ENCODE data around the gene MAPK1IP1L. TPM values are rescaled to one million over a fixed set of nuclear protein-coding genes. Genes with fewer than 3 reads are reported as not detected.
"Not testable (repeated sequence)": the region's sequence is repeated elsewhere in the genome, so short reads cannot be mapped to it uniquely, and the experiment has no call there.

MAPK1IP1L gene
- total RNA-seq = 54.4 TPM

DNA sequence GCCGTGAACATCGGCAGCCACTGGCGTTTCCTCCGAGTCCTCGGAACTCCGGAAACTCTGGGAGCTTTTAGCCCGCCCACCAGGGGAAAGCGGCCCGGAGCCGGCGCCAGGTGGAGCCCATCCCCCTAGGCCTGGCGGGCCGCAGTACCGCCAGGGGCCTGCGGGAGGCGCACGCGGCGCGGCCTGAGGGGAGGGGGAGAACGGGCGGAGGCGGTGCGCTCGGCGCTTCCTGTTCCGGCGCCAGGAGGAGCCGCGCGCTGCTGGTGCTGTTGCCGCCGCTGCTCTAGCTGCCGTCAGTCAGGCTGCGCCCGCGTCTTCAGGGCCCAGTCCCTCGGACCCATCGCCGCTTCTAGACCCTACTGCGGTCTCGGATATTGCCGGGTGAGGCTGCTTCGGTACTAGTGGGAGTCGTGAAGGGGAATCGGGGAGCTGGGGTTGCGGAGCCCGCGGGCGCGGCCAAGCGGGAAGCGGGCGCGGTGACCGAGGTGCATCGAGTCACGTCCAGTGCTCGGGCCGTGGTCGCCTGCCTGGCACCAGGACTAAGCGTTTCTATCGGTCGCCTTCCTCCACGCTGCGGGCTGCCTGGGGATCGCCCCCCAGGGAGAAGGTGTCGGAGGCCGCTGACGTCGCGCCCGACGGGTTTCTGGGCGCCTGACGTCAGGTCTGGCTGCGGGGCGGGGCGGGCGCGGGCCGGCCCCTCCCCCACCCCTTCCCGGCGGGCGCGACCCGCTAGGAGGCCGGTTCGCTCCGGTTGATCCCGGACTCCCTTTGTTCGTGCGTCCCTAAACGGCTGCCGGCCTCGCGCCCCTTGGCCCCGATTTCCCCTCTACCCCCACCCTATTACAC lies at the start of gene MAPK1IP1L:
TSS of gene MAPK1IP1L (plus strand) at position 225 of the 846 bp plus-strand sequence. CDS start 10,037 bp downstream, outside the sequence.
- DNase-seq (ENCODE audit: low read depth in 2 of 3, low spot score in 2 of 3) = peak; percentile 89 to 91 (median 91)

GRCh38 chr14:55005071-55005470 lies 46.4 kb upstream of the MAPK1IP1L start:
- DNase-seq (ENCODE audit: low read depth in 2 of 3, low spot score in 2 of 3) = no peak

DNA sequence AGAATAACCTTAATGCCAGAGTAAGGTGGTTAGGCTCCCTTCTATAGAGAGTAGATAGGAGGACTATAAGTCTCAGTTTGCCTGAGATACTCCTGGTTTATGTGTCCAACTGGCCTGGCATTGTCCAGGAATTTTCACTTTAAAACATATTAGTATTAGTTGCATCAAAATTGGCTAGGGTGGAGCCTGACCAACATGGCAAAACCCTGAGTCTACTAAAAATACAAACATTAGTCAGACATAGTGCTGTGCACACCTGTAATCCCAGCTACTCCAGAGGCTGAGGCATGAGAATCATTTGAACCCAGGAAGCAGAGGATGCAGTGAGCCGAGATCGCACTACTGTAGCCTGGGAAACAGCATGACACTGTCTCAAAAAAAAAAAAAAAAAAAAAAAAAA lies 36.4 kb upstream of the MAPK1IP1L start:
- DNase-seq (ENCODE audit: low read depth in 2 of 3, low spot score in 2 of 3) = no peak

- no peak for DNase-seq (ENCODE audit: low read depth in 2 of 3, low spot score in 2 of 3)
Observed at GRCh38 chr14:55019968-55020554, 31.4 kb upstream of the MAPK1IP1L start.

GRCh38 chr14:55024365-55024764 lies 27.1 kb upstream of the MAPK1IP1L start:
- not testable (repeated sequence) for DNase-seq (ENCODE audit: low read depth in 2 of 3, low spot score in 2 of 3)

DNA sequence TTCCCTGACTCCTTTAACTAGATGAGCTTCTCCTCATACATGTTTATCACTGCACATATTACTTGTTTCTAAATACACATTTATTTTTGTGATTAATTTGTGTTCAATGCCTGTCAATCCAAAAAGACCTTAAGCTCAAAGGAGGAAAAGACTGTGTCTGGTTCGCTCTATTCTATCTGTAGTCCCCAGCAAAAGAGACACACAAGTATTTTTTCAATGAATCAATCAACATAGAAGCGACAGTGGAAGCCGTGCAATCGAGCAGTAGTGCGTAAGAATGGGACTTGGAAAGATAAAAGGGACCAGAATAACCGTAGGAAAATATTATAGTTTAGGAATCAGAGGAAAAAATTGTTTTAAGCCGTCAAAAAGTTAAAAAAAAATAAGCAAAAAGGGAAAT lies 25.5 kb upstream of the MAPK1IP1L start:
- no peak for DNase-seq (ENCODE audit: low read depth in 2 of 3, low spot score in 2 of 3)

DNA sequence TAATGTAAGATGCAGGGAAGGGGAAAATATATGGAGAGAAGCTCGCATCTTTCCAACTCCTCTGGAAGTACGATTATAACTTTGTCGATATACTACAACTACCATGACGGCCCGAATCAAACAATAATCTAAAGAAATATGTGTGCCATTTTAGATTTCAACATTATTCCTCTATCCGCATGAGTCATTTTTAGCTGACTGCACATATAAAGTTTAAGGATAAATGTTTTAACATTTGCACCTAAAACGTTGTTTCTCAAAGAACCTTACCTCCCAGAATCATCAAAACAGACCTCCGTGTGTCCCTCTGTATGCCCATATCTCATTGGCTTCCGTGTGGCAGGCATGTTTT lies 25.0 kb upstream of the MAPK1IP1L start:
- DNase-seq (ENCODE audit: low read depth in 2 of 3, low spot score in 2 of 3) = no peak

GRCh38 chr14:55026793-55027561 lies 24.5 kb upstream of the MAPK1IP1L start, which contains the start of the genes SOCS4 and WDHD1:
Gene SOCS4 (plus strand): TSS chr14:55027236. CDS start chr14:55043042, 15,806 bp downstream.
Gene WDHD1 (minus strand): TSS chr14:55027099. CDS start chr14:55026787, 312 bp downstream.
- peak; percentile 91 to 95 (median 94) for DNase-seq (ENCODE audit: low read depth in 2 of 3, low spot score in 2 of 3)

DNA sequence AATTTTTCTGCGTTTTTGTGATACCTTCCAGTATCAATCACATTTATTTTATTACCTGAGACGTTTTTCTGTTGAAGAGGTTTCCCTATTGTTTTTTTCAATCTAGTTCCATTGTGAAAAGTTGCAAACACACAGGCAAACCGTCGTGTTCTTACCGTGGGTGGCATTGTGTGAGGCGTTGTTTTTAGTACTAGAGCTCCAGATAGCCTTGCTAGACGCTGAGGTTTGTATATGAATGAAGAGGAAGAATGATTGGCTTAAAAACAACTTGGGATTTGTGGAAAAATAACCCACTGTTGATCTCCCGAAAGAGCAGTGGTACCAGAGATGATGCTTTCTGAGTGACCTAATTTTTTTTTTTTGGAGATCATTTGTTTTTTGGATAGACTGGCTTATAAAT lies 23.4 kb upstream of the MAPK1IP1L start:
- DNase-seq (ENCODE audit: low read depth in 2 of 3, low spot score in 2 of 3) = no peak

DNA sequence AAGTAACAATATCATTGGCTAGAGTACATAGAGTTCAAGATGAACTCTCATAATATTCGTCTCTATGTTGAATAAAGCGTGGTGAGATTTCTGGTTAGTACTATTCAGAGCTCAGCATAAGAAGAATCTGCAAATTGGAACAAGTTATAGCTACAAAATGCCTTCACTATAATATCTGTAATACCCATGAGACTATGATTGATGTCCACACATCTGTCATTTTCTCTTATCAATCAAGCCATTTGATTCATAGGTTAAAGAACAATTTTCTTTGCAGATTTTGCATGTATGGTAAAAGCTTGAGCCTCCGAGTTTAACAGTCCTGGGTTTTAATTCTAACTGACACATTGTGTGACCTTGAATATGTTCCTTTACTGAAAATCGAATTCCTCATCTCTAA lies 23.0 kb upstream of the MAPK1IP1L start:
- no peak for DNase-seq (ENCODE audit: low read depth in 2 of 3, low spot score in 2 of 3)

GRCh38 chr14:55031190-55031589 lies 20.3 kb upstream of the MAPK1IP1L start:
- DNase-seq (ENCODE audit: low read depth in 2 of 3, low spot score in 2 of 3) = no peak

GRCh38 chr14:55037995-55038394 lies 13.5 kb upstream of the MAPK1IP1L start:
- not testable (repeated sequence) for DNase-seq (ENCODE audit: low read depth in 2 of 3, low spot score in 2 of 3)

DNA sequence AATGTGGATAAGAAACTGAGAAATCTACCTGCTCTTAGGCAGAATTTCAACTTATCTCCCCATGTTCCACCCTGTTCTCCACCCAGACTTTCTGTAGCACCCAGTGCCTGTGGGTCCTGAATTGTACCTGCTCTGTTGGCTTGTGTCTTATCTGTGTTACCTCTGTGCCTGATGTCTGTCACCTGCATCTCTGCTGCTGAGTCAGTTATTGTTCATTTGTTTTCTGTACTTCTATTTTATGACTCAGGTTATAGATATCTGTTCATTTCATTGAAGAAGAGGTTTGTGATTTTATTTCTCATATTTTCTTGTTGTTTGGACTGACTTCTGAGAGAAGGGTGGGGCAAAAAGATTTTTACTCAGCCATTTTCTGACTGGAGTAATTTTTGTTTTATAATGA lies 12.7 kb upstream of the MAPK1IP1L start:
- no peak for DNase-seq (ENCODE audit: low read depth in 2 of 3, low spot score in 2 of 3)

DNA sequence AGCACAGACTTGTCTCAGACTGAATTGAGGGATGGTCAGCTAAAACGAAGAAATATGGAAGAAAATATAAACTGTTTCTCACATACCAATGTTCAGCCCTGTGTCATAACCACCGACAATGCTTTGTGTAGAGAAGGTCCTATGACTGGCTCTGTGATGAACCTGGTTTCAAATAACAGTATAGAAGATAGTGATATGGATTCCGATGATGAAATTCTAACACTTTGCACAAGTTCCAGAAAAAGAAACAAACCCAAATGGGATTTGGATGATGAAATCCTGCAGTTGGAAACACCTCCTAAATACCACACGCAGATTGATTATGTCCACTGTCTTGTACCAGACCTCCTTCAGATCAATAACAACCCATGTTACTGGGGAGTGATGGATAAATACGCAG lies 7.9 kb upstream of the MAPK1IP1L start:
- DNase-seq (ENCODE audit: low read depth in 2 of 3, low spot score in 2 of 3) = no peak

GRCh38 chr14:55045087-55045486 lies 6.4 kb upstream of the MAPK1IP1L start:
- no peak for DNase-seq (ENCODE audit: low read depth in 2 of 3, low spot score in 2 of 3)

GRCh38 chr14:55047301-55048053 lies 4.0 kb upstream of the MAPK1IP1L start:
- no peak for DNase-seq (ENCODE audit: low read depth in 2 of 3, low spot score in 2 of 3)

DNA sequence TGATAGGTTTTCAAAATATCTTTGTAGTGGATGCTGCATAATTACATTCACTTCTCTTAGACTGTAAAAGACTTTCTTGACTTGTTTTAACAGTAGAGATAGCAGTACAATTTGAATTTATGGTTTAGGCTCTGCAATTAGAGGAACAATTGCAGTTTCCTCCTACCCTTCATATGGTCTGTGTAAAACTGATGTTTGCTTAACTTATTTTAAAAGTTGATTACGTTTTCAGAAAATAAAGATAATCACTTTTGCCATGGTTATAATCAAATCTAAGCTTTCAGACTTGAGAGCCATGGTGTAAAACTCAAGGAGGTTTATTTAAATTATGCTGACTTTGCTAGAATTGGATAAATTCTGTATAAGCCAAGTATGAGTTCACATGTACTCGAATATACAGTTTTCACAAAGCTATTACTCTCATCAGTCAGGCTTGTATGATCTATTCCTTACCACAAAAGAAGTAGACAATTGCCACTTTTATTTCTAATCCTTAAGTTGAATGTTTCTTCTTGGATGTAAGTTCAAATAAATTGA lies 2.5 kb upstream of the MAPK1IP1L start:
- DNase-seq (ENCODE audit: low read depth in 2 of 3, low spot score in 2 of 3) = no peak

DNA sequence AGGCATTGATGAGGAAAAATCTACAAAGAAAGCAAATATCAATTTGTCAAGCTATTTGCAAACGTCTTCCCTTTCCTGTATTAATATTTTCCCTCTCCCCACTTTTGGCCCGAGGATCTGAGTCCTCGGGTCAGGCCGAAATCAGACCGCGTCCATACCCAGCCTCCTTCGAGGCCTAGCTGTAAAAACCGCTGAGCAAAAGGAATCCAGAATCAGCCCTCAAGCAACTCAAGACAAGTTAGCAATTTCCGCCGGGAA lies 353 bp upstream of the MAPK1IP1L start:
- DNase-seq (ENCODE audit: low read depth in 2 of 3, low spot score in 2 of 3) = no peak

- DNase-seq (ENCODE audit: low read depth in 2 of 3, low spot score in 2 of 3) = no peak
Observed at GRCh38 chr14:55052269-55052930, 953 bp downstream of the MAPK1IP1L start.

- no peak for DNase-seq (ENCODE audit: low read depth in 2 of 3, low spot score in 2 of 3)
Observed at GRCh38 chr14:55053018-55053417, 1.6 kb downstream of the MAPK1IP1L start.

All from hematopoietic multipotent progenitor cell (in vitro differentiated cells).